Measurements from ENCODE around the gene GFRA1.
"Not testable (repeated sequence)": the region's sequence is repeated elsewhere in the genome, so short reads cannot be mapped to it uniquely, and the experiment has no call there.

The GFRA1 gene

DNA sequence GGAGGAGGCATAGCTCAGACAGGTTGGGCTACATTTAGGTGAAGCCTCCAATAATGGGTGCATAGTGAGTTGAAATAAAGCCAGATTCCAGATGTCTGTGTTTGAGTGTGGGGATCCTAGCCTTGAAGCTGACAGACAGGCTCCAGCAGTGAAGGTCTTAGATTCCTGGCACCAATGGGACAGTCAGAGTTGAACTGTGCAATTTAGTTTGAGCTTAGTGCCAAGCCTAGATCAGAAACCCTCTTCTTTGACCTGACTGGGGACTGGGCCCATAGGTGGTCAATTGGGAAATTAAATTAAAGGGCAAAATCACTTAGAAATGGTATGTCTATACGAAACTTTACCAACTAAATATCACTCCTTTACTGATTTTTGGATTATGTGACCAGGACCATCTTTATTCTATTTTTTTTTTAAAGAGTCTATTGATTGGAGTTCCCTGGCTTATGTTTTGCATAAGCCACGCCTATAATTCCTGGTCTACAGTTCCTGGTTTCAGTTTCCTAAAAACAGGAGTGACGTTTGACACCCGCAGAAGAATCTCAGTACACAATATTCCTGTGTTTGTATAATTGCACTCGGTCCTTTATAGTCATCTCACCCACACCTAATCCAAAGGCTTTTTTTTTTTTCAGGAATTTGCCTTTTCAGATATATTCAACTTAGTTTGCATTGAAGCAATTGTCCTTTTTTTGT, 201.4 kb downstream of the GFRA1 start:
- no peak for DNase-seq (ENCODE audit: low spot score)

DNA sequence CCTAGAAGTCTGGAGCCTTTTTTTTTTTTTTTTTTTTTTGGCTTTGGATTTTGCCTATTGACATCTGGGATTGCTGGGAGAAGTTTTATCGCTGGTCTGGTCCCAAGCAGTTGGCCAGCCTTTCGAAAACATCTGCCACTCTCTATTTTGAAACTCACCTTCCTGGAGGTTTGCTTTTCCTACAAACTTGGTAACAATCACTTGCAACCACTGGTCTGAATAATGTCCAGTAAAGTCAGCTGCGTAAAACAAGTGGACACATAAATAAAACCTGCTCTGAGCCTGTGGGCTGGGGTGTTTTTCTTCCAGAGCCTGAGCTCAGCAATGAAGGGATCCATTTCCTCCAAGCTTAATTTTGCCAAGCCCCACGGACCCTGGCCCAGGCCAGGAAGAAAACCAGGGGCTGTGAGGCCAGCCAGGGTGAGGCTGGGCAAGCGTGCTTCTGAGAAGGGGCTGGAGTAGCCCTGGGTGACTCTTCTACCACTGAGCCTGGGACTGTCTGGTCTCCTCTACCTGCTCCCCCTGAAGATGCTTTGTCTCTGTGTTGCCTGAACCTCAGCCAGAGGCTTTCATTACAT, 202.2 kb downstream of the GFRA1 start:
- no peak for DNase-seq (ENCODE audit: low spot score)

DNA sequence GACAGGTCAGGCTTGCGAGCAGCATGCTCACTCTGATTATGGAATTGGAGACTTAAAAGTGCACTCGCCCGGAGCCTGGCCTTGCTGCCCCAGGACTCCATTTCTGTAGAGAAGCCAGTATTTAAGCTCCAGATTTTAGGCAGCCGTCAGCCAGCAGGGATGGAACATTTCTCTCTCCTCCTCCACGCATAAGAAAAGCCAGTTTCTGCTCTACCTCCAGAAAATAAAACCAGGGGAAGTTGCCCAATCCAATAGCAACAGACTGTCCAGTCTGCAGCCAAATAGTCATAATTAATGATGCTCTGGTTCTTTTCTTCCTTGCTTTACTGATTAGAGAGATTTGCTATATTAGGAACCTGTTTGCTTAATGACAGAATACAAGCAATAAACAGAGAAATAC, 203.2 kb downstream of the GFRA1 start:
- no peak for DNase-seq (ENCODE audit: low spot score)

DNA sequence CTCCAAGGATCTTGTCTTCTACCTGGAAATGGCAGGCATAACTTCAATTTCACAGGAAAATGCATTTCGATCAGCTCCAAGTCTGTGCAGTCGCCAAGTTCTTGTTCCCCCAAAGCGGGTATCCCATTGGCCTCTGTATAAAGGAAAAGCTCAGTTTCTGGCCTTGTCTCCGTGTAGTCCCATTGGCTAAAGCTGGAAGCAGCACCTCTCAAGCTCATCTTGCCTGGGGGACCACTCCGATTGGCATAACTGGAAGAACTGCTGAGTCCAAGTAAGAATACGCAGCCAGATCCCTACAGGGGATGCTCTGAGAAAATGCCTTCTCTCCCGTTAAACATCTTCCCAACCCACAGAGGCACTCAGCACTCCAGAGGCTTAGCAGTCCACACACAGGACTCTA, 205.2 kb downstream of the GFRA1 start:
- no peak for DNase-seq (ENCODE audit: low spot score)

DNA sequence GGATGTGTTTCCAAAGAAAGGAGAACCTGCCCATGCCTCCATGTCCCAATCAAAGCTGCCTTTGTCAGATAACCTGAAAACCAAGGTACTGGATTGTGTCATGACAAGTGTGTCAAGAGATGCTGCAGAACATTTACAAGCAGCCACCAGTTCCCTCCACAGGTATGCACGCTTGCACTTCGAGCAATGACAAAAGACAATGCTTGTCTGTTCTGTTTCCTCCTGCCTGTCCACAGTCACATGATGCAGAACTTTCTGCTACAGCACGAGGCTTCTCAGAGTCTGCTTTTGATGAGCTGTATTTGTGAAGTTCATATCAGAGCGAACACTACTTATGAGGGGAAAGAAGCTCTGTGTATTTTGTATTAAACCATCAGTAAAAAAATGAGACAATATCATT, 209.9 kb downstream of the GFRA1 start:
- no peak for DNase-seq (ENCODE audit: low spot score)

DNA sequence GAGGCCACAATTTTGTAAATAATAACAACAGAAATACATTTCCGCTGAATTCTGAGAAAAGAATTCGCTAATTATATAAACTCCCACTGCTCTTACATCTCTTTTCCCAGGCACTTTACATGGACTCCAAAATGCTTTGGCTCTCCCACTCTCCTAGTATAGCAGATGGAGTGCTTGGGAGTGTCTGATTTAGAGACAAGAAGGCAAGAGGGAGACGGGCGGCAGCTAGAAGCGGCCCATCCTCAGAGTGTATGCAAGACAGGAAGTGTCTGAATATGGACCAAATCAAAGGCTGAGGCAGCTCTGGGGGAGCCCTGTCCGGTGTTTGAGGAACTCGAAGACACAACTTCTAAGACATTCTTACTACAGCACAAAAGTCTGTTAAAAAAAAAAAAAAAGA, 212.1 kb downstream of the GFRA1 start:
- DNase-seq (ENCODE audit: low spot score) = no peak

DNA sequence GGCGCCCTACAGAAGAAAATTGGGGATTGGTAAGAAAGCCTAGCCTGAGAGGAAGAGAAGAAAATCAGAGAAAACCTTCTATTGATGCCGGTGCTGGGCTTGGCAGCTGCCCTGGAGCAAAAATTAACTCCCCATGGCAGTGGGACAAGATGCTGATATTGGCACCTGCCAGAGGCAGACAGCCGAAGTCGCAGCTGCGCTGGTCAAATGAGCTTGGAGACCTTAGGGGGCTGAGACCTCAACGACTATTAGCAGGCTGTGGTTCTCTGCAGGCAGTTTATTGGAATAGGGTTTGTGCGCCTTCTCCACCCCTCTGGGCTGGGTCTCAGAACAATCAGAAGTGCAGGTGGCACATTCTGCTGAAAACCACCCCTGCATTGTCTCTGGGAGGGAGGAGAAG, 213.7 kb downstream of the GFRA1 start:
- no peak for DNase-seq (ENCODE audit: low spot score)

DNA sequence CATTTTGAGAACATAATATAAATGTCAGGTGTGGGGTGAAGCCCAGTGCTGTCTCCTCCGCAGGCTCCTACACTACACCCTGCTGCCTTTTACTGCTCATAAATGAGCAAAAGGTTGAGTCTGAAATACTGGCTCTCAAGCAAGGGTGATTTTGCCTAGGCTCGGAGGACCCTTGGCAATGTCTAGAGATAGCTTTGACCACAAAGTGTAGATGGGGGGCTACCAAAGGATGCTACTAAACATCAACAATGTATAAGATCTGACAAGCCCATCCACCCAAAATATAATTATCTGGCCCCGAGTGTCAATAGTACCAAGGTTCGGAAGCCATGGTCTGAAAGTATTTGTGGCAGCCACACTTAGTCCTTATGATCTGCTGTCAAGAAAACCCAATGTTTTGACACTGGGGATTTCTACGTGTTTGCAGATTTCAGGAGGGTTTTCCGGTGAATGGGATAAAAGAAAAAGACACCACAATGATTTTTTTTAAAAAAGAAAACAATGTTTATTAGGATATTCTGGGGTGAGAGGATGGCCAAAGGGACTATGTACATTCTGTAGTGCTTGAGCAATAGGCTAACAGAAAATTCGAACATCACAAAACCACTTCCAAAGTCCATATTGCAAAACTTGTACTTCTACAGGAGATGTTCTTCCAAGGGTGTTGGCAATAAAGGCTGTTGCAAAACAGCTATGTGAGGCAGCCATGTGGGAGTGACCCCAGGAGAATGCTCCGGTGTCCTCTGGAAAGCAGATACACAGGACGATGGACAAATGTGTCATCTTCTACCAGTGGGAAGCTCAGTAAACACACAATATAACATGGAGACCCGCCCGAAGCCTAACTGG, 216.3 kb downstream of the GFRA1 start:
- DNase-seq (ENCODE audit: low spot score) = no peak

DNA sequence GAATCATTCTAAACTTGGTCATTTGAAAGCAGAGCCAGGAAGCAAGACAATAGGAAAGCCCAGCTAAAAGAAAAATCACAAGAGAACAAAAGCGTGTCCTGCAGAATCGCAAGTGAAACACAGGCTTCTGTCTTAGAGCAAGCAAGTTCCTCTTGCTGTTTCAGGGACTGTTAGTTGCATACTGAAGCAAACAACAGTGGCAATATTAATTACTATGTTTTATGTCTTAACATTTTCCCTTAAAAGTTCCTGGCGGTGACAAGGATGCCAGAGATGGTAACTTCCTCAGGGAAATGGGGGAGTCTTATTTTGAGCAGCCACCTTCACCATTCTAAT, 217.1 kb downstream of the GFRA1 start:
- DNase-seq (ENCODE audit: low spot score) = no peak

DNA sequence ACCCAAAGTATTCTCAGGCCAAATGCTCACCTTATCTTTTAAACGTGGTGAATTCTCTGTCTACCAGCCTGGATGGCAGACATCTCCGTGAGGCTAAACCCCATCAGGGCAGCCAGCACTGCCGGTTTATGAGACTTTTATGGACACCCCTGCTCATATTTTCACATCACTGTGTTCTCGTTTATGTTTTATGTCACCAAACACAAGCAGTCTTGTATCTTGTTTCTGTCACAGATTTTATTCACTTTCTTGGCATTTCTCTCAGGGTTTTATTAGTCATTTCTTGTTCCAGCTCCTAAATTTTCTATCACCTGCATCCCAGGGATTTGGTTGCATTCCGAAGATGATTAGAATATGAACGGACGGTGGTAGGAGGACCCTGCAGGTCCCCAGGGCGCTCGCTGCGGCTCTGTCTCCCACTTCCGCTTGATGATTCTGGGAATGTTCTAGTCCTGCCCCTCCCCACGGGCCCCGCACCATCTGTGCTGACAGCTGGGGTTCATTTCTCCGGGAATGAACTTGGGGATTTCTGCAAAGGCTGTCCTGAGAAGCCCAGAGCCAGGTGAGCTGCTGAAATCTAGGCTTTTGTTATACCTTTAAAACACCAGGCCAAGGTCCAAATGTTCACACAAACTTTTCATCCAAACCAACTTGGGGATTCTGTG, 217.6 kb downstream of the GFRA1 start:
- DNase-seq (ENCODE audit: low spot score) = no peak

DNA sequence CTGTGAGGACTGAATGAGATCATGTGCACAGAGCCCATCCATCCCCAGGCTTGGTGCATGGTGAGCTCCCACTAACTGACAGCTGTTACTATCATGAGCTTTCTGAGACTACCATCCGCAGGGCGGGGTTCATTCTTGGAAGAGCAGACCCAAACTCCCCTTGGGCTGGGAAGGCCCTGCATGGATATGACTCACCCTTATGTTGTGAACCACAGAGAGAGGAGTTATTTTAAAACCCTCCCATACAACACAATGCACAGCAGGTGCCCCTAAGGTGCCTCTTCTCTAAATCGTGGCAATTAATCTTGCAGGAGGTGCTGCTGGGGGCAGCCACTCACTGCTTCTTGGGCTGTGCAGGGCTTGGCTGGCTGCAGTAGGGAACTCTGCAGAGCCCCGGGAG, 219.1 kb downstream of the GFRA1 start:
- peak; percentile 20 for DNase-seq (ENCODE audit: low spot score)

DNA sequence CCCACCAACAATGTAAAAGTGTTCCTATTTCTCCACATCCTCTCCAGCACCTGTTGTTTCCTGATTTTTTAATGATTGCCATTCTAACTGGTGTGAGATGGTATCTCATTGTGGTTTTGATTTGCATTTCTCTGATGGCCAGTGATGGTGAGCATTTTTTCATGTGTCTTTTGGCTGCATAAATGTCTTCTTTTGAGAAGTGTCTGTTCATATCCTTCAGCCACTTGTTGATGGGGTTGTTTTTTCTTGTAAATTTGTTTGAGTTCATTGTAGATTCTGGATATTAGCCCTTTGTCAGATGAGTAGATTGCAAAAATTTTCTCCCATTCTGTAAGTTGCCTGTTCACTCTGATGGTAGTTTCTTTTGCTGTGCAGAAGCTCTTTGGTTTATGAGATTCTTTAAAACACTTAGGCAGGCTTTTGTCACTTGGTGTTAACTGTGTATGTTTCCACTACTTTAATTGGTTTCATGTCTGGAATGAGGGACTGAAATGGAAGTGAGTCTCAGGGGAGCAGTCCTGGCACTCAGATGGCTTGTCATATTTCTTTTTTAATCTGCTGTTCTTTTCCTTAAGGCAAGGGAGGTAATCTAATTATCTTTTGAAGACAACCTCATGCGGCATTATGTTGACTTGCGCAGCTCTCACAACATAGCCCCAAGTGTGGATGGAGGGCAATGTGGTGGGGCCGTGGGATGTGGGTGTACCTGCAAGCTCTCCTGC, 219.8 kb downstream of the GFRA1 start:
- DNase-seq (ENCODE audit: low spot score) = peak; percentile 56

DNA sequence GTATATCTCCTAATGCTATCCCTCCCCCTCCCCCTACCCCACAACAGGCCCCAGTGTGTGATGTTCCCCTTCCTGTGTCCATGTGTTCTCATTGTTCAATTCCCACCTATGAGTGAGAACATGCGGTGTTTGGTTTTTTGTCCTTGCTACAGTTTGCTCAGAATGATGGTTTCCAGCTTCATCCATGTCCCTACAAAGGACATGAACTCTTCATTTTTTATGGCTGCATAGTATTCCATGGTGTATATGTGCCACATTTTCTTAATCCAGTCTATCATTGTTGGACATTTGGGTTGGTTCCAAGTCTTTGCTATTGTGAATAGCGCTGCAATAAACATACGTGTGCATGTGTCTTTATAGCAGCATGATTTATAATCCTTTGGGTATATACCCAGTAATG, 220.5 kb downstream of the GFRA1 start:
- DNase-seq (ENCODE audit: low spot score) = not testable (repeated sequence)

DNA sequence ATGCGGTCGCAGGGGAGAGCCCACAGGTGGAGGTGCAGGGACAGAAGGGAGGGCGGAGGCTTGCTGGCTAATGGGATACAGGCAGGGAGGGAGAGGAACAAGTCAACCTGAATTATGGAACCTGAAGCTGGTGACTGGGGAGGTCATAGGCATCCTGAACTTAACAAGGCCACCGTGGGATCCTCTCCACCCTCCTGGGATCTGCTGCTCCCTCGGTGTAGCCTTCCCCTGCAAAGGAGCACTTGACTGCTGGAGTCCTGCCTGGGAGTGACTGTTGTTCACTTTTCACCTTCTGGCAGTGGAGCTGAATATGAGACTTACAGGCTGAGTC, 223.1 kb downstream of the GFRA1 start:
- DNase-seq (ENCODE audit: low spot score) = no peak

DNA sequence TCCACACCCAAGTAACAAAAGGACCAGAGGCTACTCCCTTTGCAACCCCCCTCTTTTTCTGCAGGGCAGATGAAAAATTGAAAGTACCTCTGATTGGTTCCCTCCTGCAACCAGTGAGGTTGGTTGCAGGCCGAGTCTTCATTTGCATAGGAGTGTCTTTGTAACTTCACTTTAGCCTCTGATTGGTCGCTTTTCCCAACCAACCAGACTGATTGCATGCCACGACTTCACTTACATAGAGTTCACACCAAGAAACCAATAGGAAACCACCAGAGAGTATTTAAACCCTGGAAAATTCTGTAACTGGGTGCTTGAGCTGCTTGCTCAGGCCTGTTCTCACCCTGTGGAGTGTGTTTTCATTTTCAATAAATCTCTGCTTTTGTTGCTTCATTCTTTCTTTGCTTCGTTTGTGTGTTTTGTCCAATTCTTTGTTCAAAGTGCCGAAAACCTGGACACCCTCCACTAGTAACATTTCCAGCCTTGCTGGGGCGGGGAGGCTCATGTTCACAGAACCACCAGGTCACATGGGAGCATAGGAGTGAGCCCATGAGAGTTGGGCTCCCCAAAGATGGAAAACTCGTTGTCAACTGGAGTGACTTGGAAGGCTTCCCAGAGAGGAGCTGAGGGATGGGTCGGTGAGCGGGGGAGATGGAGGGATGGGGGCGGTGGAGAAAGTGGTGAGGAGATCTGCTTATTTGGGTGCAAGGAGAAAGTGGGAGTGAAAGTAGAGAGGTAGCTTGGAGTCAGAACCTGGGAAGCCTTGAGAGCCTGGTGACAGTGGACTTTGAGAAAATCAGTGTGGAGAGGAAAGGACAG, 223.6 kb downstream of the GFRA1 start:
- no peak for DNase-seq (ENCODE audit: low spot score)

DNA sequence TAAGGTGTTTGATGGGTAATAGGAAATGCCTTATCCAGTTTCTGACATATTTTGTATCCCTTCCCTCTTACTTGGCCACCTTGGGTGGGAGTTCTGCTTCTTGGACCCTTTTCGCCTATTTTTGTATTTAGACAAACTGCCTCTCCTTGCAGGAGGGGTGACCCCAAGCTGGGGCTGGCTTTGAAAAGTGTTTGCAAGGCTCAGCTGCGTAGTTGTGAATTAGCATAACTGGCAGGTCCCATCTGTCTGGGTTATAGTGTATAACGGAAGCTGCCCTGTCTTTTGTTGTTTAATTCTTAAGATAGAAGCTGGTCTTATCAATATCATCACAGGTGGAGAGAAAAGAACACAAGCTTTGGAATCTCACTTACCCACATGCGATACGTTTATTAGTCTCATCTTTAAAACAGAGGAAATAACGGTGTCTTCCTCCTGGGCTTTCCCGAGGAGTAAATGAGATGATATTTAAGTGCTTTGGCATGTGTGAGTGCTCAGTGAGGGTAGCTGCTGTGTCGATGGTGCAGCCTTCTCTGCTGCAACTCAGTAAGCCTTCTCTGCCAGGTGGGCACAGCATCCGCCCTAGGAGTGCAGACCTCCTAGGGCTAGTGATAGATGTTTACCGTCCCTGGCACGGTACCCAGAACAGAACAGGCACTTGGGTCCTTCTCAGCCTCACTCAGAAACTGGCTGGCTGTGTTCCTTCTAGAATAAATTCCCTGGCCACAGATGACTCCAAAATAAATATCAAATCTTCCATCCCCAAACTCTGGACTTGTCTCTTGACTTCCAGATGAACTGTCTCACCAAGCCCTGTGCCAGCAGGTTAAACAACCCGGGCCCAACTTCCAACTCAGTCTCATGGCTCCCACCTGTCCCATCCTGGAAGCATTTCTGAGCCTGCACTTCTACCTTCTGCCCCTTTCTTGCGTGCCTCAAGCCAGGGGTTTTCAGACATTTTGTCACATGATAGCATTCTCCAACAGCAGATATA, 227.3 kb downstream of the GFRA1 start:
- no peak for DNase-seq (ENCODE audit: low spot score)

DNA sequence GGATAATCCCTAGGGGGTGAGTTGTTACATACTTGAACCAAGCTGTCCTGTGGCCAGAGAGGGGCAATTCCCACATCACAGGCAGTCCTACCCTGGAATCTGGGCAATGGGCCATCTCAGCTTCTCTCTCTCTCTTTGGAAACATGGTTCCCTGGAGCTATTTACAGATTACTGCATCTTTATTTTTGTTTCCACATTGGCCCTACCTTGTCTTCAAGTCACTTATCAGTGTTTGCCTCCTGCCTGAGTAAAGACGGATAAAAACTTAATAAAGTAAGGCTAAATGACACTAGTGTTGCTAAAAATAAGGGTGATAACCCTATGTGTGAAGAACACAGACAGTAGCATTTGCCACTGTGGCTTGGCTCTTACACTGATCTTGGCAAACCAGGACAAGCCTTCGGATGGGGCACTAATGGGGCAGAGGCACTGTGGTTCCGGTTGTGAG, 228.2 kb downstream of the GFRA1 start:
- DNase-seq (ENCODE audit: low spot score) = no peak

DNA sequence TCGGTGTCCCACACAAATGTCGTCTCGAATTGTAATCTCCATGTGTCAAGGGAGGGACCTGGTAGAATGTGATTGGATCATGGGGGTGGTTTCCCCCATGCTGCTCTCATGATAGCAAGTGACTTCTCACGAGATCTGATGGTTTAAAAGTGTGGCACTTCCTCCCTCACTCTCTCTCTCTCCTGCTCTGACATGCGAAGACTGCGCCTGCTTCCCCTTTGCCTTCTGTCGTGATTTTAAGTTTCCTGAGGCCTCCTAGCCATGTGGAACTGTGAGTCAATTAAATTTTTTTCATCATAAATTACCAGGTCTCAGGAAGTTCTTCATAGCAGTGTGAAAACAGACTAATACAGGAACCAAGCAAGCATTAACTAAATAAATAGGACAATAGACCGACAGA, 229.1 kb downstream of the GFRA1 start:
- no peak for DNase-seq (ENCODE audit: low spot score)

DNA sequence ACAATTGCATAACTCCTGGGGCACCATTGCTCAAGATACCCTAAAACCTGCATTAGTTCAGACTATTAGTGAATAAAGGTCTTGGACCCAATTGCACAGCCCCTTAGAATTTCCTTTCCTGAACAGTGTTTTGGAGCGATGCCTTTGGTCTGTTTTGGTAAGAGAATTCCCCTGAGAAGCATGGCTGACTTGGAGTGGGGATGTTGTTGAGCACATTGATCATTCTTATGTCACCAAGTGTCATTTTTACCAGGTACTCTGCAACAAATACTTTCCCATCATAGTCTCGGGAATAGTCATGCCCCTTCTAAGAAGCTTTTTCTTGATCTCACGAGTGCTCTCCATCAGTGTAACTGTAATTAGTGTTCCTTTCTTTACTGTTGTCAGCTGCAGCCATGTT, 229.7 kb downstream of the GFRA1 start:
- DNase-seq (ENCODE audit: low spot score) = no peak

DNA sequence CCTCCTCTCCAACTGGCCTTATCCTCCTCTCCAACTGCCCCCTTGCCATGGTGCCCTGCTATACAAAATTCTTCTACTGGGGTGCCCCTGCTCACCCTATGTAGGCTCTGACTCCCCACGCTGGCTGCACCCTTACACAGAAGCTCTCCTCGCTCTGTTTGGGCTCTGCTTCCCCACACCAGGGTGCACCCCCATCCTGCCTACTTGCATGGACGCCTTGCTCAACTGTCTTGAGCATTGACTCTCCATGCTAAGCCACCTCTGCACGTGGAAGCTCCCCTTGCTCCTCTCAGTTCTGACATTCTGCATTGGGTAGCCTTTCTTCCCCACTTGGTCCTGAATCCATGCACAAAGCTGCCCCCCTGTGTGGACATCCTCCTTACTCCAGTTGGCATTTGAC, 231.1 kb downstream of the GFRA1 start:
- DNase-seq (ENCODE audit: low spot score) = no peak
